Measurements from ENCODE around the gene ADARB2.

ADARB2 gene

GRCh38 chr10:1132584-1132983, 604.7 kb downstream of the ADARB2 start:
- DNase-seq = peak; percentile 34

- DNase-seq = peak; percentile 43
Observed at GRCh38 chr10:1130995-1131790, 606.1 kb downstream of the ADARB2 start.

- DNase-seq = peak; percentile 39
Observed at GRCh38 chr10:1130226-1130625, 607.1 kb downstream of the ADARB2 start.

DNA sequence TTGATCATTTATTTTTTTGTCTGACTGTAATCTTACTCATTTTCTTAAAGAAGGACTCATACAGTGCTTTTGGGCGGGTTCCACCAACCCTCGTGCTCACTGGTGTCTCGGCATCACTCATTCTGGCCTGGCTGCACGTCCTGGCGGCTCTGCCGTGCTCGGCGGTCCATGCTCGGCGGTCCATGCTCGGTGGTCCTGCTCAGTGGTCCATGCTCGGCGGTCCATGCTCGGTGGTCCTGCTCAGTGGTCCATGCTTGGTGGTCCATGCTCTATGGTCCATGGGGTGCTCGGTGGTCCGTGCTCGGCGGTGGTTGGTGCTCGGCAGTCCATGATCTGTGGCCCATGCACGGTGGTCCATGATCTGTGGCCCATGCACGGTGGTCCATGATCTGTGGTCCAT, 608.7 kb downstream of the ADARB2 start:
- peak; percentile 22 for DNase-seq

DNA sequence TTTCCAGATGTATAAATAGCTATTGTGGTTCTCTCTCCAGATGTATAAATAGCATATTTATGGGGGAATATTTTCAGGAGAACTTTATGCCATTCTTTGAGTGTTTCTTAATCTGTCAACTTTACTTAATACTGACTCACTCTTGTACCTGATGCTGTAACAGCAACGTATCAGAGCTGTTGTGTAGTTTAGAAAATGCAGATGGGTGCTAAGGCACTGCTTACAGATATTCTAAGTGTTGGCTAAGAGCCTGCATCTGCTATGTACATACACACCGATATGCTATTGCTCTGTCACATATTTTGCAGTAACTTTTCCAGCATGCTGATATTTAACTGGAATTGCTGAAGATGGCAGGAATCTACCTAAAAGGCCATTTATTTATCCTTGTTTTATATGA, 609.2 kb downstream of the ADARB2 start:
- DNase-seq = no peak

DNA sequence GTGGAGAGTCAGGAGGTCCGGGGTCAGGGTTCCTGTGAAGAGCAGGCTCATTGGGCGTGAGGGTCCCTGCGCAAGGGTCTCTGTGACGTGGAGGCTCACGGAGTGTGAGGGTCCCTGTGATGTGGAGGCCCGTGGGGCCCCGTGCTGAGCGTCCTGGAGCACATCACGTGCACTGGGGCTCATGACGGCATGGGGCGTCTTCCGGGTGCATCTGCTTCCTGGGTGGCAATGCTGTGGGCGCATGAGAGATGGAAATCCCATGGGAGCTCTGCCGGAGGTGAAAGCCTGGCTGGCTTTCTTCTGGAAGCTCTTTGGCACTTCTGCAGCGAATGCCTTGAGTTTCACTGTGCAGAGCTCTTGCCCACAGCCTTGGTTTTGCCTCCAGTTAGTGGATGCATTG, 609.7 kb downstream of the ADARB2 start:
- peak; percentile 37 for DNase-seq

All from islet precursor cell (in vitro differentiated cells).